Astrocyte (in vitro differentiated cells and primary cell): ENCODE measurements around the gene HECTD4.

ENCODE experiments used
- CTCF ChIP-seq: IDR thresholded peaks from 2 replicates; pipeline ENCODE4 v1.5.1; 2011; ENCODE audit warnings: low read depth, mild to moderate bottlenecking, inconsistent platforms, low read length, moderate library complexity; ENCODE audit not compliant: insufficient read depth
- EZH2 ChIP-seq: IDR thresholded peaks from 2 replicates; pipeline ENCODE4 v1.6.1; 2012; ENCODE audit warnings: mild to moderate bottlenecking, low read length, inconsistent platforms; ENCODE audit not compliant: insufficient read depth

- TF ChIP-seq CTCF: no peak
- TF ChIP-seq EZH2: no peak
Observed at GRCh38 chr12:112243255-112244110, 138.7 kb downstream of the HECTD4 start.
